ENCODE data around the gene GPNMB. TPM values are rescaled to one million over a fixed set of nuclear protein-coding genes. Genes with fewer than 3 reads are reported as not detected.

GPNMB gene
- polyA plus RNA-seq, 3 donors = 1.3 to 3.0 (median 1.5) TPM

DNA sequence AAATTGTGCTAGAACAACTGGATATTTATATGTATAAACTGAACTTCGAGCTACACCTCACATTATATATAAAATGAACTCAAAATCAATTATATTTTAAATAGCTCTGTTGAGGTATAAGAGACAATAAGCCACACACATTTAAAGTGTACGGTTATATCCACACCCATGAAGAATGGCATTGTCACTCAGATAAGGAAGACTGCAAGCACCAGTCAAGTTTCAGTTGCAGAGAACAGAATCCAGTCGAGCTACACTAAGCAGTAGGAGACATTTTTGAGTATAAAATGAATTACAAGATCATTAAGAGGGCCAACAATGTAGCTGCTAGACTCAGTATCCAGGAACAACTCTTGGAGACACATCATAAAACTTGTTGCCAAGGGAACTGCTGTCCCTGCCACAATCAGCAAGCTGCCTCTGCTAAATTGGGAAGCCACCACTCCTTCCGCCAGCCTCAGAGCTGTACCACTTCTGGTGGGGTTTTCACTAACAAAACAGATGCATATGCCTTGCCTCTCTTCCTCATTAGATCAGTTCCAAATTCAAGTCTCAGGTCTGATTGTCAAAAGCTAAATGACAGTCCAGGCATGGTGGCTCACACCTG, 19.6 kb upstream of the GPNMB start:
- no CpG with 5 or more reads among the region's 4 CpGs for WGBS (ENCODE audit: insufficient coverage)
- H3K27ac Mint-ChIP-seq = no peak overlapping the region

DNA sequence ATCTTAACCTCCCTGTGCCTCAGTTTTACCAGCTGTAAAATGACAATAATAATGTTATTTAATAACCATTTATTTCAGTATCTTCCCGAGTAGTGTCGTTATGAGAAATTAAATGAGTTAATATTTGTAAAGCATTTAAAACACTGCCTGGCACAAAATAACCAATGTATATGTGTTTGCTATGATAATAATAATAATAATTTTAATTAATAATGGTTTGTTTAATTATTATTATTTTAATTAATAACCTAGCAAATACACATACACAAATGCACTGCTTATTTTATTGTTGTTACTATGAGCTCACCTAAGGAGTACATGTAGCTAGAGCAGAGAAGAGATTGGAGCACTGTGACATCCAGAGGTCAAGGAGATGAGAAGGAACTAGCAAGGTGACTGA, 18.2 kb upstream of the GPNMB start:
- Mint-ChIP-seq H3K27ac (no peak overlapping the region), H3K27me3 (ENCODE audit: low read depth in 3 of 3) (peaks cover 0 to 6% (median 0%) of the 10 kb centered on the region in 3 donors)
- WGBS (ENCODE audit: insufficient coverage) = no CpG with 5 or more reads among the region's 2 CpGs

More for the DNA sequence above, 19.6 kb upstream of the GPNMB start:
- Mint-ChIP-seq H3K4me3 (no peak overlapping the region), H3K9me3 (peaks cover 0 to 5% (median 0%) of the 10 kb centered on the region in 7 donors), H3K4me1 (no peaks in the 10 kb centered on the region), H3K36me3 (no peaks in the 10 kb centered on the region), H3K27me3 (ENCODE audit: low read depth in 3 of 3) (peaks cover 0 to 6% (median 6%) of the 10 kb centered on the region in 3 donors)
- Histone ChIP-seq H3K9me3 (replicated peaks in 1 of 2; ENCODE audit: control insufficient read depth in 1 of 2, insufficient read depth in 1 of 2, low read length in 2 of 2) (no peaks in the 10 kb centered on the region), H4K20me1 (ENCODE audit: insufficient read depth, low read length) (no peaks in the 10 kb centered on the region), H3K27me3 (ENCODE audit: control insufficient read depth in 2 of 2, insufficient read depth in 2 of 2, low read length in 2 of 2) (no peaks in the 10 kb centered on the region), H3K27ac (ENCODE audit: low read depth in 1 of 2, low read length in 2 of 2) (no peak overlapping the region), H3K9ac (ENCODE audit: insufficient read depth, low read length, poor library complexity, severe bottlenecking) (no peak overlapping the region), H3K79me2 (ENCODE audit: insufficient read depth, low read length) (no peaks in the 10 kb centered on the region), H3K36me3 (replicated peaks in 1 of 2; ENCODE audit: control insufficient read depth in 1 of 2, insufficient read depth in 2 of 2, low read length in 2 of 2) (no peaks in the 10 kb centered on the region), H2AFZ (ENCODE audit: insufficient read depth, low read depth, low read length, poor library complexity, severe bottlenecking) (no peak overlapping the region), H3K4me1 (ENCODE audit: control insufficient read depth in 1 of 2, insufficient read depth in 2 of 2, low read length in 2 of 2) (no peaks in the 10 kb centered on the region), H3K4me2 (replicated peaks; ENCODE audit: extremely low read depth, low read length, poor library complexity, severe bottlenecking) (no peak overlapping the region), H3K4me3 (replicated peaks in 1 of 3; ENCODE audit: low read depth in 2 of 3, low read length in 3 of 3) (no peak overlapping the region)
- TF ChIP-seq, protein P1, sequence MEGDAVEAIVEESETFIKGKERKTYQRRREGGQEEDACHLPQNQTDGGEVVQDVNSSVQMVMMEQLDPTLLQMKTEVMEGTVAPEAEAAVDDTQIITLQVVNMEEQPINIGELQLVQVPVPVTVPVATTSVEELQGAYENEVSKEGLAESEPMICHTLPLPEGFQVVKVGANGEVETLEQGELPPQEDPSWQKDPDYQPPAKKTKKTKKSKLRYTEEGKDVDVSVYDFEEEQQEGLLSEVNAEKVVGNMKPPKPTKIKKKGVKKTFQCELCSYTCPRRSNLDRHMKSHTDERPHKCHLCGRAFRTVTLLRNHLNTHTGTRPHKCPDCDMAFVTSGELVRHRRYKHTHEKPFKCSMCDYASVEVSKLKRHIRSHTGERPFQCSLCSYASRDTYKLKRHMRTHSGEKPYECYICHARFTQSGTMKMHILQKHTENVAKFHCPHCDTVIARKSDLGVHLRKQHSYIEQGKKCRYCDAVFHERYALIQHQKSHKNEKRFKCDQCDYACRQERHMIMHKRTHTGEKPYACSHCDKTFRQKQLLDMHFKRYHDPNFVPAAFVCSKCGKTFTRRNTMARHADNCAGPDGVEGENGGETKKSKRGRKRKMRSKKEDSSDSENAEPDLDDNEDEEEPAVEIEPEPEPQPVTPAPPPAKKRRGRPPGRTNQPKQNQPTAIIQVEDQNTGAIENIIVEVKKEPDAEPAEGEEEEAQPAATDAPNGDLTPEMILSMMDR (IDR thresholded peaks at IDR 0.05) = no peak
- intact Hi-C loops (cut with micrococcal nuclease) = no loop called here
- no peak for DNase-seq

More for the DNA sequence above, 18.2 kb upstream of the GPNMB start:
- no peaks in the 10 kb centered on the region for H3K79me2 ChIP-seq (ENCODE audit: insufficient read depth, low read length)
- intact Hi-C loops (cut with micrococcal nuclease) = no loop called here
- TF ChIP-seq, protein P1 (IDR thresholded peaks at IDR 0.05) = no peak
- no peak for DNase-seq
- no peak overlapping the region for H3K4me2 ChIP-seq (replicated peaks; ENCODE audit: extremely low read depth, low read length, poor library complexity, severe bottlenecking)
- H3K9ac ChIP-seq (ENCODE audit: insufficient read depth, low read length, poor library complexity, severe bottlenecking) = no peak overlapping the region
- Mint-ChIP-seq H3K4me3 (no peak overlapping the region), H3K4me1 (no peaks in the 10 kb centered on the region), H3K9me3 (peaks cover 0 to 5% (median 0%) of the 10 kb centered on the region in 7 donors), H3K36me3 (no peaks in the 10 kb centered on the region)
- no peak overlapping the region for H2AFZ ChIP-seq (ENCODE audit: insufficient read depth, low read depth, low read length, poor library complexity, severe bottlenecking)
- H3K4me3 ChIP-seq (replicated peaks in 1 of 3; ENCODE audit: low read depth in 2 of 3, low read length in 3 of 3) = no peak overlapping the region
- no peaks in the 10 kb centered on the region for H3K36me3 ChIP-seq (replicated peaks in 1 of 2; ENCODE audit: control insufficient read depth in 1 of 2, insufficient read depth in 2 of 2, low read length in 2 of 2)
- H3K27ac ChIP-seq (ENCODE audit: low read depth in 1 of 2, low read length in 2 of 2) = no peak overlapping the region
- no peaks in the 10 kb centered on the region for H4K20me1 ChIP-seq (ENCODE audit: insufficient read depth, low read length)
- H3K27me3 ChIP-seq (ENCODE audit: control insufficient read depth in 2 of 2, insufficient read depth in 2 of 2, low read length in 2 of 2) = no peaks in the 10 kb centered on the region
- H3K4me1 ChIP-seq (ENCODE audit: control insufficient read depth in 1 of 2, insufficient read depth in 2 of 2, low read length in 2 of 2) = no peaks in the 10 kb centered on the region
- no peaks in the 10 kb centered on the region for H3K9me3 ChIP-seq (replicated peaks in 1 of 2; ENCODE audit: control insufficient read depth in 1 of 2, insufficient read depth in 1 of 2, low read length in 2 of 2)
